Ishikawa (cell line): ENCODE results near the gene LINC01488.

Experiments
- TAF1 ChIP-seq: IDR thresholded peaks from 2 replicates; pipeline ENCODE4 v1.6.1; 2012; ENCODE audit warnings: low read depth, mild to moderate bottlenecking
- TEAD4 ChIP-seq: IDR thresholded peaks from 2 replicates; pipeline ENCODE4 v1.6.1; 2012

GRCh38 chr11:69495441-69496201 lies 14.2 kb downstream of the LINC01488 start:
- TF ChIP-seq TAF1 (no peak), TEAD4 (no peak)
